Measurements from ENCODE around the gene EIF3K.
A peak's percentile ranks its signal among the peaks of the same experiment; 100 is the strongest.
"Not testable (repeated sequence)": the region's sequence is repeated elsewhere in the genome, so short reads cannot be mapped to it uniquely, and the experiment has no call there.

The EIF3K gene

DNA sequence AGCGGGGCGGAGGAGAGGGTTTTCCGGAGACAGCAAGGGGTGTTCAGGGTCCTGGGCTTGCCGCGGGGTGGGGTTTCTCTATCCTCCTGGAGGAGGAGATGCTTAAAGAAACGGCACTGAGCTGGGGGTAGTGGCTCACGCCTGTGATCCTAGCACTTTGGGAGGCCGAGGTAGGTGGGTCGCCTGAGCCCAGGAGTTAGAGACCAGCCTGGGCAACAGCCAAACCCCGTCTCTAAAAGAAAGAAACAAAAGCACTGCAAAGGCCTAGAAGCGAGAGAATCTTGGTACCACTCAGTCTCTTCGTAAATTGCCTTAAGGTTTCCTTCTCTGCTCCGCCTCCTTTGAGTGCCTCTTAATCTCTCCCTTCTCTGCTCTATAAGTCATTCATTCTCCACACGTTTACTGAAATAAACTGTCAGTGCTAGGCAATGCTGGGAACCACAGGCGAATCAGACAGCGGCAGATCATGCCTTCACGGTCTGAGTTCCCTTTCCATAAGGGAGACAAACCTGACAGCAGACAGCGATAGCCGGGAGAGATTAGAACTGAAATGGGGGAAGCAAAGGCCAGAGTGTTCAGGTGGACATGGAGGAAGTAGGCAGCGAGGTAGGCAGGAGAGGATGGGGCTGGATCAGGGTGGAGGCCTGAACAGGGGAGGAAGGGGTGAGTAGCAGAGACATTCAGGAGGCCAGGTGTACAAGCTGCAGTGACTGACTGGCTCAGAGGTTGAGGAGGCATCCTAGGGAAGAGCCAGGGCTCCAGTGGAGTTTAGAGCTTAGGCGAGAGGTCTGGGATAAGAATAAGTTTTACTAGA is 580 bp downstream of the EIF3K start:
- no peak for DNase-seq

DNA sequence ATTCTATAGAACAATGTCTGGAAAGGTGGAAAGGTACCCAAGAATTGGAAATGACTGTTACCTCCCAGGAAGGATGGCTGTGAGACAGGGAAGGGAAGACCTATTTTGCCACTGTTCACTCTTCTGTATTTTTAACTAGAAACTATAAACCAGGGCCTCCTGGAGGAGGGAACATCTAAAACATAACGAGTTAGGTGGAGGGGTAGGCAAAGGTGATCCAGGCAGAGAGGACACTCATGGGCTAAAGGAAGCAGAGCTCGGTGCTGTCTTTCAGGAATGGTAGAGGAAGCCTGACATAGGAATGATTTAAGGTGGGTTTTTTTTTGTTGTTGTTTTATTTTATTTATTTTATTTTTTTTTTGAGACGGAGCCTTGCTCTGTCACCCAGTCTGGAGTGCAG is 5.8 kb downstream of the EIF3K start:
- no peak for DNase-seq

DNA sequence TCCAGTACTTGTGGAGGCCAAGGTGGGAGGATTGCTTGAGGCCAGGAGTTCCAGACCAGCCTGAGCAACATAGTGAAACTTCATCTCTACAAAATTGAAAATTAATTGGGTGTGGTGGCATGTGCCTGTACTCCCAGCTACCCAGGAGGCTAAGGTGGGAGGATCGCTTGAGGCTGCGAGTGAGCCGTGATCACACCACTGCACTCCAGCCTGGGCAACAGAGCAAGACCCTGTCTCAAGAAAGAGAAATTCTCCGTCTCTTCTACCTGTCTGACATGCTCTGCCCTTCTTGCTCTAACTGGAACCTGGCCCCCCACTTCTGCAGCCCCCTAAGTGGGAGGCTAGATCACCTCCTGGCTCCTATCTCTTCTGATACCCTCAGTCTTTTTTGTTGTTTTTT is 7.4 kb downstream of the EIF3K start:
- DNase-seq = no peak

DNA sequence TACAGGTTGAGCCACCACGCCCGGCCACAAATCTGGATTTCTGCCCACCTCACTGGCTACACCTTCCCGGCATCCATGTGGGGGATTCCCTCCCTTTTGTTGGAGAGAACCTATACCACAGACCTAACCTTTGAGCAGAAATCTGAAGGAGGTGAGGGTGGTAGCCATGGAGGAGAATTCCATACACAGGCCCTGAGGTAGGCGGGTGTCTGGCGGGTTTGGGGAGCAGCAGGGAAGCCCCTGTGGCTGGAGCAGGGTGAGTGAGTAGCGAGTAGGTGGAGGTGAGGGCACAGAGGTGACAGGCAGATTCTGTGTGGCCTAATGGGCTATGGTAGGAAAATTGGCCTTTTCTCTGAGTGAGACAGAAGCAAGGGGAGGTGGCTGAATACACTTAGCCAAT is 10.6 kb downstream of the EIF3K start:
- no peak for DNase-seq

DNA sequence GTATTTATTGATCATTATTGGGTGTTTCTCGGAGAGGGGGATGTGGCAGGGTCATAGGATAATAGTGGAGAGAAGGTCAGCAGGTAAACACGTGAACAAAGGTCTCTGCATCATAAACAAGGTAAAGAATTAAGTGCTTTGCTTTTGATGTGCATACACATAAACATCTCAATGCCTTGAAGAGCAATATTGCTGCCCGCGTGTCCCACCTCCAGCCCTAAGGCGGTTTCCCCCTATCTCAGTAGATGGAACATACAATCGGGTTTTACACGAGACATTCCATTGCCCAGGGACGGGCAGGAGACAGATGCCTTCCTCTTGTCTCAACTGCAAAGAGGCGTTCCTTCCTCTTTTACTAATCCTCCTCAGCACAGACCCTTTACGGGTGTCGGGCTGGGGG is 12.3 kb downstream of the EIF3K start:
- DNase-seq = not testable (repeated sequence)

DNA sequence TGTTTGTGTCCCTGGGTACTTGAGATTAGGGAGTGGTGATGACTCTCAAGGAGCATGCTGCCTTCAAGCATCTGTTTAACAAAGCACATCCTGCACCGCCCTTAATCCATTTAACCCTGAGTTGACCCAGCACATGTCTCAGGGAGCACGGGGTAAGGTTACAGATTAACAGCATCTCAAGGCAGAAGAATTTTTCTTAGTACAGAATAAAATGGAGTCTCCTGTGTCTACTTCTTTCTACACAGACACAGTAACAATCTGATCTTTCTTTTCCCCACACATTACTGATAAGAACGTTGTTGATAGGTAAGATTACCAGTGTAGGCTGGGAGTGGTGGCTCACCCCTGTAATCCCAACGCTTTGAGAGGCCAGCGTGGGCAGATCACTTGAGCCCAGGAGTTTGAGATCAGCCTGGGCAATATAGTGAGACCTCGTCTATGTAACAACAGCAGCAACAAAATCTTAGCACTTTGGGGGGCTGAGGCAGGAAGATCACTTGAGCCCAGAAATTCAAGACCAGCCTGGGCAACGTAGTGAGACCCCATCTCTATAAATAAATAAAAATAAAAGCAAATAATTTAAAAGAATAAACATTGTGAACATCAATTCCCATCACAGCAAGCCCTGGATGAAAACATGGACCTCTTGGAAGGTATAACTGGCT is 13.0 kb downstream of the EIF3K start:
- DNase-seq = not testable (repeated sequence)

DNA sequence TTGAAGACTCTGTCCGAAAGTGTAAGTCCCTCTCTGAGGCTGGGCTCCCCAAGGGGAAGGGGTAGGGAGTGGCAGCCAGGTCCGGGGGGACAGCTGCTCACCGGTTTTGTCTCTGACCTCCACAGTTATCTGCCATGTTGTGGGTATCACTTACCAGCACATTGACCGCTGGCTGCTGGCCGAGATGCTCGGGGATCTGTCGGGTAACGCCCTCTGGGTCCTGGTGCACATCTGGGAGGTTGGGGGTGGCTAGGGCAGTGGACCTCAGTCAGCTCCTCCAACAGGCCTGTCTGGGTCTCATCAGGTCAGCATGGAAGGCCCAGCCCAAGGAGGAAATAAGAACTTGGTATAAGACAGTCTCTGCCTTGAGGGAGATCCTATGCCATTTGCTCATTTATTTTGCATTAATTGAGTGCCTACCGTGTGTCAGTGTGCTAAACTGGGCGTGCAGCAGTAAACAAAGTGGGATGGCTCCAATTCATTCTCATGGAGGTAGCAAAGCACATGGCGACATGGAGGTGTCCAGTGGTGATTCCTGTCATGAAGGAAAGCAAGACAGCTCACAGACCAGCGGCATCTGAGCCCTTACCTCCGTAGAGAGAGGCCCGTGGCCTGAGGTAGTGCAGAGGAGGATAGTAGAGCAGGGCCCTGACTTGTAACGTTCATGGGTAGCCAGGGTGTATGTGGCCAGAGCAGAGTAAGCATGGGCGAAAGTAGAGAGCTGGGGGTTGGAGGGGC is 13.7 kb downstream of the EIF3K start:
- no peak for DNase-seq

DNA sequence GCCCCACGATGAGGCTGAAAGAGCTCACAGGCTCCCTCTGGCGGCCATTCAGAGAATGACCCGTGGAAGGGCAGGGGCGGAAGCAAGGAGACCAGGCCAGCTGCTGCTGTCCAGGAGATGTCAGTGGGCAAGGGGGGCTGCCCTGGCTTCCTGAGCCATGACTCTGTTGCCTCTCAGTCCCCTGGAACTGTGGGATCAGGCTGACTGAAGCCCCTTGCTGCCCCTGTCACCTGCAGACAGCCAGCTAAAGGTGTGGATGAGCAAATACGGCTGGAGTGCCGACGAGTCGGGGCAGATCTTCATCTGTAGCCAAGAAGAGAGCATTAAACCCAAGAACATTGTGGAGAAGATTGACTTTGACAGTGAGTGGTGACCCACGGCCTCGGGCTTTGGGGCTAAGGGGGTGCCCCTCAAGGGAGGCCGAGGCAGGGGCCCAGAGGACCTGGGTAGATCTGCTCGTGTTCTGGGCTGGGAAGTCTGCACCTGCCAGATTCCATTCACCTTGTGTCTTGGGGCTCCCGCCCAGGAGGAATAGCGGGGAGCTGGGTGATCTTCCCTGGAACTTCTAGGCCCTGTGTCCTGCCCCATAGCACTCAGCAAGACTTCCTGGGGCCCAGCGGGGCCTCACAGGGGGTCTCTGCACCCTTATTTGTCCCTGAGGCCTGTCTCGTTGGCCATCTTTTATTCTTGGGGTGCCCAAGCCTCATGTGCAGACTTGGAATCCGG is 15.9 kb downstream of the EIF3K start:
- peak; percentile 70 to 78 for DNase-seq

DNA sequence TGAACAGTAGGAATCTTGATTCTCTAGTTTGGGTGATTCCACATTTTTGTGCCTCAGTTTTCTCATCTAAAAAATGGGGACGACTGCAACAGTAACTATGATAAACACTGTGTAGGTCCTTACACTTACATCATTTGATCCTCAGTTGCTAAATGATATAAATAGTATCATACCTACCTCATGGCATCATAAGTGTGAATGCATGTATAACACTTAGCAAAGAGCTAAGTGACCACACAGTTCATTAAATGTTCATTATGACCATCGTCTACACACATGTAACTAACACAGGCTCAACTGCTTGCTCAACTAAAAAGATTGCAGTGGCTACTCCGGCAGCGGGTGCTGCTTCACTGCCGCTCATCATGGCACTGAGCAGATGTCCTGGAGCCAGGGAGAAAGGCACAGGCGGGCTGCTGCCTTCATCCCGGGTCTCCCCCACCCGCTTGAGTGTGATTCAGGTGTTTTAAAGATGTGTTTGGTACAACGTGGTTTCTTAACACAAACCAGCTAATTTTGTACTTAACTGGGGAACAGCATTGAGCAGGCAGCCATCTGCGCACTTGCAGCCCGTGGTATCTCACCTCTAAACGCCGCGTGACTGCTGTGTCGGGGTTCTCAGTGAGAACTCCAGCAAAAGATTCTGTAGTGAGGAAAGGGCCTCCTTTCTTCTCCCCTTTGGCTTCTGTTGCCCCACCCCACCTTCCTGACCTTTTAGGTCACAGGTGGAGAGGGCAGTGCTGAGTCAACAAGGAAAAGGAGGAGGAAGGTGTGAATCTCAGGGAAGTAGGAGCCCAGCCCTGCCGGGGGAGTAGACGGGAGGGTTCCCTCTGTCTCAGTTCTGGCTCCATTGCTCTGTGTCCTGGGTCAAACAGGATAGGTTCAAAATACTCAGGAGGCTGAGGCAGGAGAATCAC is 16.8 kb downstream of the EIF3K start:
- no peak for DNase-seq

DNA sequence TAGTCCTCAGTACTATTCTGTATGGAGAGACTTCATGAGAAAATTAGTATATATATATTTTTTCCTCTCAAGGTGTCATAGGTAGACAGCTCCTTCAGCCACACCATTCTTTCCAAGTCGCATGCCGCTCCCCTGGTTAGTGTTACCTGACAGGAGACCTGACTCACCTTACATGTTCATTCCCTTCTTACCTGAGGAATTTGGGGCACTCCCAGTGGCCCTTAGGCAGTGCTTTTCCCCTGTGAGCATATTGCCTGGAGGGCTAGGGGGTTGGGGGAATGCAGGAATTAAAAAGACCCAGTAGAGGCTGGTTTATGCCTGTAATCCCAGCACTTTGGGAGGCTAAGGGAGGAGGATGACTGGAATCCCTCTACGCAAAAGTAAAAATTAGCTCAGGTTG is 19.5 kb downstream of the EIF3K start:
- DNase-seq = no peak

DNA sequence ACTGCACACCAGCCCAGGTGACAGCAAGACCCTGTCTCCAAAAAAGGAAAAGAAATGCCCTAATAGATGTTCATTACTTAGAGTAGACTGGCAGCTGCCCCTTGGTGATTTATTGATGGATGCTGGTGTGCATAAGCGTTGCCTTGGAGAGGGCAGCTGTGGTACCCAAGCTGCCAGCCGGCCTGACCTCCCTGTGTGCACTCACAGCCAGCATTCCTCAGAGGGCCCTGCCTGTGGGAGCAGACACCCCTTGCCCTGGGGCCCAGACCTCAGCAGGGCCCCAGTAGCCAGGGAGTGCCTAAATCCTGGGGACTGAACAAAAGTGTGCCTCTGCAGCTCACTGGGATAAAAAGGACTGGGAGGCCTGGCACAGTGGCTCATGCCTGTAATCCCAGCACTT is 20.7 kb downstream of the EIF3K start:
- no peak for DNase-seq

DNA sequence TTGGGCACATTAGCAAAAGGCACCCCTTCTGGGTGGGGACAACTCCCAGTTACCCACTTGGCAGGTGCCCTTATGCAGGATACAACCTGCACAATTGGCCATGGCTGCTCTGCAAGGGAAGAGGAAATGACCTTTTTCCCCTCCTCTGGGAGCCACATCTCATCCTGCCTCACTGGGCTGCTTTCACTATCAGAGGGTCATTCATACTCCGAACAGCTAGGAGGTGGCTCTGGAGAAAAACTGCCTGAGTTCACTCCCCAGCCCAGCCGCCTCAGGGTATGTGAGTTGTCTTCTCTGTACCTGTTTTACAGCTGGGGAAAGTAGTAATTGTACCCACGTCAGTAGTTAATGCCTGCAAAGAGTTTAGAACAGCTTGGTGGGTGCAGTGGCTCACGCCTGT is 21.4 kb downstream of the EIF3K start:
- DNase-seq = no peak

DNA sequence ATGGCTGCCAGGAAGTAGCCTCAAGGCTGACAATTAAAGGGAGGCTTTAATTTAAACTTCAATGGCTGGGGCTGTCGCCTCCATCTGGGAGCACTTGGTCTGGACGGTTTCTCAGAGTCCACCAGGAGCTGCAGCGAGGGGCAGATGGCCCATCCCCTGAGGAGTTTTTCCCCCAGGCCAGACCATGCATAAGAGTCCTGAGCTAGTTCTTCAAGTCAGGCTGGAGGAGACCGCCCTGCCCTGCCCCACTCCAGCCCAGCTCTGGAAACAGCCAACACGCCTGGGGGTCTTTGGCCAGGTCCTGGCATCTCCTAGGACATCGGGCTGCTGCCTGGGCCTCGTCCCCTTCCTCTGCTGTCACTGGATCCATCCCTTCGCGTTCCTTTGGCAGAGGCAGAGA is 23.2 kb downstream of the EIF3K start:
- DNase-seq = no peak

DNA sequence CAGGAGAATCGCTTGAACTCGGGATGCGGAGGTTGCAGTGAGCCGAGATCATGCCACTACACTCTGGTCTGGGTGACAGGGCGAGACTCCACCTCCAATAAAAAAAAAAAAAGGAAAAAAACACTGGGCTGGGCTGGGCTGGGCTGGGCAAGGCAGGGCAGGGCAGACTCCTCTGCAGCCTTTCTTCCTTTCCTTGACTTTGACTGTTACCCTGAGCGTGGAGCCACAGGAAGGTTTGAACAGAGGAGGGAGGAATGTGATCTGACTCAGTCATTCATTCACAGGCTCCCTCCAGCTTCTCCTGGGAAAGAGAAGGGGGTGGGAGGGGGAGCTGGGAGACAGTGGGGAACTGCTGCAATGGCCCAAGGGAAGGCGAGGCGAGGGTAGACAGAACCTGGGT is 25.7 kb downstream of the EIF3K start:
- no peak for DNase-seq

DNA sequence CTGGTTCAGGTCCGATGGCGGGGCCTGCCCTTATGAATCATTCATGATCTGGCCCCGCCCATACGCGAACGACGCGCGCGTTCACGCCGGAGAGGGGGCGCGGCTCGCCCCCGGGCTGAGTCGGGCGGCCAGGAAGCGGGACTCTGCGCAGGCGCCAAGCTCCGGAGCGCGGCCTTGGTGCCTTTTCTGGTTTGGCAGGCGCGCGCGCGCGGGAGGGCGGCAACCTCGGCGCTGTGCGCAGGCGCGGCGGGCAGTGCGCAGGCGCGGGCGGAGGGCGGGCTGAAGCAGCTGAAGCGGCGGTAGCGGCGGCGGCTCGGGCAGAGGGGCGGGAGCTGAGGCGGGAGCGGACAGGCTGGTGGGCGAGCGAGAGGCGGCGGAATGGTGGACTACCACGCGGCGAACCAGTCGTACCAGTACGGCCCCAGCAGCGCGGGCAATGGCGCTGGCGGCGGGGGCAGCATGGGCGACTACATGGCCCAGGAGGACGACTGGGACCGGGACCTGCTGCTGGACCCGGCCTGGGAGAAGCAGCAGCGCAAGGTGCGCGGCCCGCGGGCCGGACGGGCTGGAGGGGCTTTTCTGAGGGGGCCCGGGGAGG is 28.5 kb downstream of the EIF3K start, which contains the start of gene ACTN4:
Gene ACTN4 (plus strand): TSS at position 282 of the 598 bp plus-strand sequence. CDS start 97 bp downstream, at position 379.
- peak; percentile 99 to 100 for DNase-seq

DNA sequence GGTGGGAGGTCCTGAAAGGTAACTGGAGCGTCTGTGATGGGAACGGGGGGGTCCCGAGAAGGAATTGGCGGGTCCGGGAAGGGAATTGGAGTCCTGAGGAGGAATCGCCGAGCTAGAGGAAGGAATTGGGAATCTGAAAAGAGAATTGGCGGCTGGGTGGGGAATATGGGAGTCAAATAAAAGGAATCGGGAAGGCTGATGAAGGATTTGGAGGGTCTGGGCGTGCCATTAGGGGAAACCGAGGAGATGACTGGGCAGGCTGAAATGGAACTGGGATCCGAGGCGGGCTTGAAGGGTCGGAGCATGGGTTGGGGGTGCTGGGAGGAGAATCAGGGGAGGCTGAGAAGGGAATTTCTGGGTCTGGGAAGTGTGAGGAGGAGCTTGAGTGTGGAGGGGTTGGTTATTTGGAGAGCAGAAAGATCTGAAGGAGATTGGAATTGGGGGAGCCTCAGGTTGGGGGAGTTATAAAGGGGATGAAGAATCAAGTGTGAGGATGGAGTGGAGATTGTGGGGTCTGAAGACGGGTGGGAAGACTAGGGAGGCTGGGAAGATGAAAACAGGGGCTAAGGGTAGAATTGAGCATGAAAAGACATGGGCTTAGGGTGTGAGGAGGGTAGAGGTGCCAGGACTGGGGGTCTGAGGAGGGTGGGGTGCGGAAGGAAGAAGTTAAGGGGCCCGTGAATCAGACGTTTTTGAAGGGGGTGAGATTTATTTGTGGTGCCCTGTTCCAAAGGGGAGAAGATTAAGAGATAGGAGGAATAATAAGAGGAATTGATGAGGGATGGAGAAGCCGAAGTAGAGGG is 29.2 kb downstream of the EIF3K start:
- DNase-seq = no peak

DNA sequence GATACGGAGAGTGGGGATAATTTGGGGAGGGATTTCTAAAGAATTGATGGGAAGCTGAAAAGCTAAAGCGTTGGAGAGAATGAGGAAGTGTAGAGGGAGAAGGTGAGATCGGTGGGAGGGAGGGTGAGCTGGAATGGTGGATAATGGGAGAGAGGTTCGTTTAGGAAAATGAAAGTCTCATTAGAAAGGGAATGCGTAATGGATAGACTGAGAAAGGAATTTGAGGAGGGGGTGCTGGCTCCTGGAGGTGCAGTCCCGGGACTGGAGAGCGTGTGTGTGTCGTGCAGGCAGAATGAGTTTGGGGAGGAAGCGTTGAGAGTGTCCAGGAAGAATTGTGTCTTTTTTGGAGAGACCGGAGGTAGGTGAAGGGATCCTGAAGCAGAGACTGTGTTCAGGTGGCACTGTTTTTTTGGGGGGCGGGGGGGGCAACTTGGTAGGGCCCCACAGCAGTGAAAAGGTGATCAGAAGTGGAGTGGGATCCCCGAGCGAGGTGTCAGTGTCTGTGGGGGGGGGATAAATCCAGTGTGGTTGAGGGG is 29.8 kb downstream of the EIF3K start:
- no peak for DNase-seq

DNA sequence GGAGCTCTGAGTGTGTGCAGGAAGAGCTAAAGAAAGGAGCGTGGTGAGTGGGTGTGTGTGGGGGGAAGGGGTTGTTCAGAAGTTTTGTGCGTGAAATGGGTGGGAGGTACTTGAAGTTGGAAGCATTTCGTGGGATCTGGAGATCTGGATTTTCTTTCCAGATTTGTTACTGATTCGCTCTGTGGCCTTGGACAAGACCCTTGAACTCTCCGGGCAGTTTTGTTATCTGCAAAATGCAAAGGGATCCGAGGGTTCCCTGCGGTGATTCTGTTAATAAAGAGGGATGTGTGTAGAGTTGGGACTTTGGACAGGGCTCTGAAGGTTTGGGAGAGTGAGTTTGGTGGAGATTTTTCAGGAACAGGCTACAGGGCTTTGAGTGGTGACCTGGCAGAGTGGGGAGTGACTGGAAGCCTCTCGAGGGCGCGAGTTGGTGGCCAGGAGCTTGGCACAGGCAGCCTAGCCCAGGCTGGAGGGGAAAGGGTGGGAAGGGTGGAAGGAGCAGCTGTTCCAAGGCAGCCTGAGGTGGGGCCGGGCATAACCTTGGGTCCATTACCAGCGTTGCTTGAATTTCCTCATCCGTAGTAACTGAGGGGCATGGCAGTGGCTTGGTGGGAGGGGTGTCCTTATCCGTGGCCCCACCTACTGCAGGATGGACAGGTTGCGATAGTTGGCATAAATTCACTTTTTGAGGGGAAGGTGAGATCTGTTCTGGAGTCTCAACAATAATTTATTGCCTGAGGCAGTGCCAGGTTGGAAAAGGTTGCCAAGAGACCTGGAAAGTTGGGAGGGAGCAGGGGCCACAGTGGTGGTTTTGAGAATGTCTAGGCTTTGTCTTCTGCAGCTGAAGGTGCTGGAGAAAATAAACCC is 30.6 kb downstream of the EIF3K start:
- DNase-seq = no peak

DNA sequence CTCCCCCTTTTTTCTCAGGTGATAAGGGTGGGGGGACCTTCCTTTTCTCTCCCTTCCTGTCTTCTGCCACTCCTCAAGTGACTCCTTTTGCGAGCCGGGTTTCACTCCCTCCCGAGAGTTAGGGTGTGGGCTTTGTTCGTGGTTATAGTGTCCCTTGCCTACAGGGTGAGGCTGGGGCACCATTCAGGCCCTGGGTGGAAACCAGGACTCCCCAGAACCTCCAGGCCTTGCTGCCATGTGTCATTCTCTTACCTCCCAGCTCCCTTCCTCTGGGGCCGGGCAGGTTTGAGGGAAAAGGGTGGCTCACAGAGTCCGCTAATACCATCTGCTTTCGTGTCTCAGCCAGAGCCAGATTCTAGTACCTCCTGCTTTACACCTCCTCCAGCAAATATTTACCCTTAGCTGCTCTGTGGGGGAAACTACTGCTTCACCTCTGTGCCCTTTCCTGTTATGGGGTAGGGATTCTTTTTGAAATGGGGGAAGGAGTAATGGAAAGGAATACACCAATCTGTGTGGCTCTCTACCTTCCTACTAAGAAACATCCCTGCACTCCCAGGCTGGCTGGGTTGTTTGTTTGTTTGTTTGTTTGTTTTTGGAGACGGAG is 31.3 kb downstream of the EIF3K start:
- no peak for DNase-seq

Data from CD4-positive, alpha-beta T cell treated with Interleukin-1 beta for 1 hour (primary cell).